Neural progenitor cell (in vitro differentiated cells): Measurements from ENCODE around the gene PTP4A2.

Experiments used
- CTCF ChIP-seq: fragments of 200-600 bp; sonication (generic); IDR thresholded peaks from 2 replicates; pipeline ENCODE4 v1.5.1; 2017; ENCODE audit warnings: antibody characterized with exemption, mild to moderate bottlenecking
- EZH2 ChIP-seq: fragments of 200-600 bp; sonication (generic); IDR thresholded peaks from 2 replicates; pipeline ENCODE4 v1.6.1; 2017; ENCODE audit warnings: antibody characterized with exemption, mild to moderate bottlenecking, moderate library complexity
- EZH2phosphoT487 ChIP-seq: fragments of 200-600 bp; sonication (generic); IDR thresholded peaks from 2 replicates; pipeline ENCODE4 v1.6.1; 2017; ENCODE audit warnings: antibody characterized with exemption

- TF ChIP-seq CTCF (no peak), EZH2phosphoT487 (no peak), EZH2 (no peak)
Observed at GRCh38 chr1:31949862-31950261, 11.7 kb upstream of the PTP4A2 start.
